GM23248 (cell line): Measurements from ENCODE around the gene UPP1.

Experiments used
- EZH2 ChIP-seq: fragments of 200-600 bp; sonication (generic); IDR thresholded peaks from 2 replicates; pipeline ENCODE4 v1.6.1; 2018; ENCODE audit warnings: antibody characterized with exemption, mild to moderate bottlenecking; ENCODE audit not compliant: insufficient read depth, poor library complexity, severe bottlenecking
- EZH2phosphoT487 ChIP-seq: fragments of 200-600 bp; sonication (generic); IDR thresholded peaks from 2 replicates; pipeline ENCODE4 v1.6.1; 2018; ENCODE audit warnings: antibody characterized with exemption, moderate library complexity, mild to moderate bottlenecking, low read depth; ENCODE audit not compliant: insufficient read depth

- no peak for TF ChIP-seq EZH2phosphoT487
- no peak for TF ChIP-seq EZH2
These were observed 37.0 kb downstream of the UPP1 start for GRCh38 chr7:48126037-48126436.
